Neuronal stem cell (in vitro differentiated cells): ENCODE data around the gene FBXW11.

Experiments used
- DNase-seq: peaks from one replicate; pipeline ENCODE4 v3.0.0-alpha.2; 2013; ENCODE audit warnings: low spot score
- H2AFZ ChIP-seq: one replicate; pipeline ENCODE4 v1.6.1; 2013; ENCODE audit warnings: mild to moderate bottlenecking, low read length, inconsistent platforms
- H2AK5ac ChIP-seq: 2 replicates; pipeline ENCODE4 v1.6.1; 2013; ENCODE audit warnings: low read depth, mild to moderate bottlenecking, inconsistent platforms, low read length, moderate library complexity, mixed read lengths
- H2BK120ac ChIP-seq: 2 replicates; pipeline ENCODE4 v1.6.1; 2013; ENCODE audit warnings: low read depth, mild to moderate bottlenecking, inconsistent platforms, low read length, moderate library complexity, mixed read lengths
- H2BK12ac ChIP-seq: one replicate; pipeline ENCODE4 v1.6.1; 2013; ENCODE audit warnings: low read length, inconsistent platforms
- H2BK15ac ChIP-seq: 2 replicates; pipeline ENCODE4 v1.6.1; 2013; ENCODE audit warnings: mild to moderate bottlenecking, low read length, inconsistent platforms, mixed read lengths
- H2BK5ac ChIP-seq: one replicate; pipeline ENCODE4 v1.6.1; 2013; ENCODE audit warnings: inconsistent platforms, mild to moderate bottlenecking, low read length, moderate library complexity
- H3K14ac ChIP-seq: one replicate; pipeline ENCODE4 v1.6.1; 2013; ENCODE audit warnings: low read length, inconsistent platforms
- H3K18ac ChIP-seq: 2 replicates; pipeline ENCODE4 v1.6.1; 2013; ENCODE audit warnings: low read length, inconsistent platforms
- H3K23ac ChIP-seq: 2 replicates; pipeline ENCODE4 v1.6.1; 2013; ENCODE audit warnings: low read depth, mild to moderate bottlenecking, mixed read lengths, low read length, inconsistent platforms; ENCODE audit not compliant: poor library complexity
- H3K27ac ChIP-seq: replicated peaks from 3 replicates; pipeline ENCODE4 v1.5.1; 2013; ENCODE audit warnings: low read length, inconsistent platforms
- H3K27me3 ChIP-seq, 3 experiments: 2 replicates each; pipeline ENCODE4 v1.6.1; 2013; ENCODE audit warnings: low read length in 3 of 3, mild to moderate bottlenecking in 2 of 3, inconsistent platforms in 1 of 3, low read depth in 1 of 3, mixed read lengths in 1 of 3, moderate library complexity in 1 of 3; ENCODE audit not compliant: control insufficient read depth in 3 of 3, insufficient read depth in 3 of 3
- H3K36me3 ChIP-seq, 2 donors: replicated peaks in 1 of 2; 2 replicates each; pipeline ENCODE4 v1.6.1; 2013; ENCODE audit warnings: low read length in 2 of 2; ENCODE audit not compliant: control insufficient read depth in 2 of 2, insufficient read depth in 2 of 2
- H3K4ac ChIP-seq: 2 replicates; pipeline ENCODE4 v1.6.1; 2013; ENCODE audit warnings: inconsistent platforms, mild to moderate bottlenecking, low read length, moderate library complexity
- H3K4me1 ChIP-seq, 2 donors: 1 replicate in 1 of 2; 2 replicates in 1 of 2; pipeline ENCODE4 v1.6.1; 2013; ENCODE audit warnings: low read length in 2 of 2, low read depth in 1 of 2; ENCODE audit not compliant: control insufficient read depth in 2 of 2, insufficient read depth in 1 of 2
- H3K4me2 ChIP-seq: one replicate; pipeline ENCODE4 v1.6.1; 2013; ENCODE audit warnings: mild to moderate bottlenecking, low read length, inconsistent platforms; ENCODE audit not compliant: insufficient read depth, poor library complexity, severe bottlenecking
- H3K4me3 ChIP-seq, 2 donors: 2 replicates each; pipeline ENCODE4 v1.5.1; 2013; ENCODE audit warnings: low read length in 2 of 2, mild to moderate bottlenecking in 2 of 2, inconsistent platforms in 1 of 2, moderate library complexity in 1 of 2
- H3K79me1 ChIP-seq: one replicate; pipeline ENCODE4 v1.6.1; 2013; ENCODE audit warnings: low read depth, mild to moderate bottlenecking, inconsistent platforms, low read length, moderate library complexity
- H3K9ac ChIP-seq: one replicate; pipeline ENCODE4 v1.6.1; 2013; ENCODE audit warnings: mild to moderate bottlenecking, low read depth, low read length, inconsistent platforms; ENCODE audit not compliant: poor library complexity
- H3K9me3 ChIP-seq, 2 donors: replicated peaks in 1 of 2; 2 replicates each; pipeline versions ENCODE3 to v1.6.1; 2013; ENCODE audit warnings: low read length in 2 of 2, mild to moderate bottlenecking in 2 of 2, inconsistent platforms in 1 of 2, low read depth in 1 of 2, mixed read lengths in 1 of 2, moderate library complexity in 1 of 2; ENCODE audit not compliant: control insufficient read depth in 2 of 2, insufficient read depth in 1 of 2
- H4K8ac ChIP-seq: one replicate; pipeline ENCODE4 v1.6.1; 2013; ENCODE audit warnings: low read depth, mild to moderate bottlenecking, inconsistent platforms, low read length, moderate library complexity
- H4K91ac ChIP-seq: one replicate; pipeline ENCODE4 v1.6.1; 2013; ENCODE audit warnings: low read length, low read depth, mild to moderate bottlenecking, inconsistent platforms; ENCODE audit not compliant: poor library complexity
- WGBS, 2 donors: extraction: QIAGEN DNeasy Blood & Tissue Kit; methylation state at CpG; one replicate each; pipeline ENCODE4 v1.1.7; 2013; ENCODE audit warnings: missing lambda C conversion rate in 2 of 2, mixed read lengths in 1 of 2; ENCODE audit not compliant: insufficient read length in 2 of 2, insufficient replicate concordance in 1 of 2; ENCODE audit errors: extremely low coverage in 2 of 2; 5-methylcytosine and 5-hydroxymethylcytosine counted together

Gene FBXW11

DNA sequence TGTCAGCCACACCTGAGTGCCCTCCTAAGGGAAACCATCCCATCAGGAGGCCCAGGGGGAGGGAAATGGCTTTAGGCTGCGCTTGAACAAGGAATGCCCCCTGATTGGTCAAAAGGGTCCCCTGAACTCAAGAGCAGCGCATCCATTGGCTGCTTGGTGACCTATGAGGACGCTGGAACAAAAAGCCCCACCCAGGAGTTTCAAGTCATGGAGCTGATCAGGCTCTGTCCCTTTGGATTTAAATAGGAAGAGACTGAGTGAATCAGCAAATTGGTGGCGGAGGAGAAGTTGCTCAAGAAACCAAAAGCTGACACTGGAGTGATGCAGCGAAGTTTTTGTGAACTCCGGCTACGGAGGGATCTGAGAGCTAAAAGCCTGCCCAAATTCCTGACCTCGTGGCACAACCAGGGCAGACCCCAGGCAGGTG lies 154.2 kb downstream of the FBXW11 start:
- no peak overlapping the region for H2AK5ac ChIP-seq
- H2AFZ ChIP-seq: no peak overlapping the region

DNA sequence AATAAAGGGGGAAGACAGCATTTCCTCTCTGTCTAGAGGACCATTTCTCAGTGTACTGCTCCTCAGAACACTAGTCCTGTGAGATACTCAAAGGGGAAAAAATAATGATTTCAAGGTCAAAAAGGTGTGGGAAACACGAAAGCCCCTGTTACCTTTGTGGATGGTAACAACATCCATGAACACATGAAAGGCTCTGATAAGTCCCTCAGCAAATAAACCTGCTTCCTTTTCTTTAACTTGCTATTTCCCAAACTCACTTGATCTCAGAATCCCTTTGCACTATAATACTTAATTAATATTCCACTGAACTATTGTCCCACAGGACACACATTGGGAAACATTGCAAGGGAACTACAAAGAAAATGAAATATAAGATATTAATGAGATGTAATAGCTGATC lies 155.2 kb downstream of the FBXW11 start:
- no CpG with 5 or more reads among the region's 1 CpG for WGBS, 2 donors
- Histone ChIP-seq H3K36me3 (no peaks in the 10 kb centered on the region), H4K8ac (no peak overlapping the region), H3K9me3 (no peaks in the 10 kb centered on the region), H3K4me2 (no peak overlapping the region), H3K18ac (no peak overlapping the region), H2BK5ac (no peak overlapping the region), H4K91ac (no peak overlapping the region), H3K23ac (no peak overlapping the region), H3K79me1 (no peaks in the 10 kb centered on the region), H3K27ac (no peak overlapping the region), H2AK5ac (no peak overlapping the region), H3K4me3 (no peak overlapping the region), H2AFZ (no peak overlapping the region), H3K4ac (no peak overlapping the region), H3K27me3 (no peaks in the 10 kb centered on the region), H2BK15ac (no peak overlapping the region), H3K9ac (no peak overlapping the region), H2BK12ac (no peak overlapping the region), H3K4me1 (peaks cover 0 to 2% of the 10 kb centered on the region in 2 donors), H2BK120ac (no peak overlapping the region), H3K14ac (no peak overlapping the region)
- DNase-seq: no peak

More for the DNA sequence above, 154.2 kb downstream of the FBXW11 start:
- peaks cover 0 to 9% of the 10 kb centered on the region in 2 donors for H3K4me1 ChIP-seq
- H3K18ac ChIP-seq: no peak overlapping the region
- H3K4me2 ChIP-seq: no peak overlapping the region
- H3K23ac ChIP-seq: no peak overlapping the region
- H4K8ac ChIP-seq: no peak overlapping the region
- H2BK12ac ChIP-seq: no peak overlapping the region
- H3K4ac ChIP-seq: no peak overlapping the region
- H2BK5ac ChIP-seq: no peak overlapping the region
- no peak overlapping the region for H3K9ac ChIP-seq
- H3K36me3 ChIP-seq: peaks cover 0 to 3% of the 10 kb centered on the region in 2 donors
- no peak overlapping the region for H4K91ac ChIP-seq
- H2BK15ac ChIP-seq: no peak overlapping the region
- H3K79me1 ChIP-seq: no peaks in the 10 kb centered on the region
- no peak overlapping the region for H3K4me3 ChIP-seq
- H2BK120ac ChIP-seq: no peak overlapping the region
- no peak overlapping the region for H3K27ac ChIP-seq
- H3K14ac ChIP-seq: no peak overlapping the region
- DNase-seq: no peak
- WGBS, 2 donors: no CpG with 5 or more reads among the region's 8 CpGs
- H3K9me3 ChIP-seq: no peaks in the 10 kb centered on the region
- H3K27me3 ChIP-seq: peaks cover 0 to 3% (median 0%) of the 10 kb centered on the region in 3 experiments

DNA sequence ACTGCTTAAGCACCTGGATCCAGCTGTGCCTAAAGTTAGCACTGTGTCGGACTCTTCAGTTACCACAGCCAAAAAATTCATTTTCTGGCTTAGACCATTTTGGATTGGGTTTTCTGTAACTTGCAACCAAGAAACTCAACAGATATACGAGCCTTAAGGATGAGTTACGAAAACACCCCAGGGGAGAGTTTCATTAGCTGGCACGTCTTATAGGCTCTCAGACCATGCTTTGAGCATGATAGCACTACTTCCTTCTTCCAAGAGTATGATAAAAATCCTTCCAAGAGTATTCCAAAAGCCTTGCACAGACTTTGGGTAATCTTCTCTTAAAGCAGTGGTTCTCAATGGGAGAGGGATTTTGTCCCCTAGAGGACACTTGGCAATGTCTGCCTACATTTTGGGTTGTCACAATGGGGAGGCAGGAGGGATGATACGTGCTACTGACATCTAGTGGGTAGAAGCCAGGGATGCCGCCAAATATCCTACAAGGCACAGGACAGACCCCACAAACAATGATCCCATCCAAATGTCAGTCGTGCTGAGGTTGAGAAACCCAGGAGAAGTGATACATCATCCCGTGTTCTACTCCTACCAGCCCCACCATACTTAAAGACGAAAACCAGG lies 156.0 kb downstream of the FBXW11 start:
- no peak overlapping the region for H2BK5ac ChIP-seq
- H3K79me1 ChIP-seq: no peaks in the 10 kb centered on the region
- H4K91ac ChIP-seq: no peak overlapping the region
- H3K36me3 ChIP-seq: no peaks in the 10 kb centered on the region
- H3K9ac ChIP-seq: no peak overlapping the region
- no peak overlapping the region for H2AFZ ChIP-seq
- no peak overlapping the region for H3K18ac ChIP-seq
- no peak overlapping the region for H3K23ac ChIP-seq
- DNase-seq: peak; percentile 48
- no peak overlapping the region for H3K27ac ChIP-seq
- no peak overlapping the region for H2BK12ac ChIP-seq
- H2BK15ac ChIP-seq: no peak overlapping the region
- H2BK120ac ChIP-seq: no peak overlapping the region
- H3K4ac ChIP-seq: no peak overlapping the region
- H4K8ac ChIP-seq: no peak overlapping the region
- H3K14ac ChIP-seq: no peak overlapping the region
- no peaks in the 10 kb centered on the region for H3K27me3 ChIP-seq
- H3K4me2 ChIP-seq: no peak overlapping the region
- H2AK5ac ChIP-seq: no peak overlapping the region
- WGBS, 2 donors: no CpG with 5 or more reads among the region's 9 CpGs
- no peaks in the 10 kb centered on the region for H3K9me3 ChIP-seq
- no peak overlapping the region for H3K4me3 ChIP-seq
- H3K4me1 ChIP-seq: peaks cover 0 to 2% of the 10 kb centered on the region in 2 donors

DNA sequence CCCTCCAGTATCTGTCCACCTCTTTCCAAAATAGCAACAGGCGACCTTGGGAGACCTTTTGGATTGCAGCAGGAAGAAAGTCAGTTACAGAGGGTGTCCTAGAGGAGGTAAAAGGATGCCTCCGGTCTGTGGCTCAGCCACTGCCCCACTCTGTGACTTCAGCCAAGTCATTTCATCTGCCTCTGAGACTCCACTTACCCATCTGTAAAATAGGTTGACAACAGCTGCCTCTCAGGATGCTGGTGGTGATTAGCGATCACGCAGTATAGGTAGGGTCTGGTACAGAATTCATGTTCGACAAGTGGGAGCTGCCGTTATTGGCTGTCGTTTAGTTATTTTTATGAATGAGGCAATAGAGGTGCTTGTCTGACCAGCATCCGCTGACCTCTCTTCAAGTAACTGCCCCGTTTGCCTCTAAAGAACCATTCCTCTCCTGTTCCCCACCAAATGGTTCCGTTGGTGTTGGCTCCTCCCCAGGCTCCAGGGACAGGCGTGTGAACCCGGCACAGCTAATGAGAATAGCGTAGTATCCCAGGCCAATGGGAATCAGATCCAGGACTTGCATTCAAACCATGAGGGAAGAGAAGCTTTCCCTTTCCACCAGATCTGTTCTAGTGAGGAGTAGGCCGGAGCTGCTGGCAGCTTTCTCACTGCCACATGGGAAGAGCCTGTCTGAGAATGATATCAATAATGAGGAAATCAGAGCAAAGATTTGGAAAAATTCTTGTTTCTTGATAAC lies 156.7 kb downstream of the FBXW11 start:
- no peak overlapping the region for H3K4me2 ChIP-seq
- no peak overlapping the region for H2AK5ac ChIP-seq
- H3K9me3 ChIP-seq: no peaks in the 10 kb centered on the region
- H2BK15ac ChIP-seq: no peak overlapping the region
- no peak overlapping the region for H4K8ac ChIP-seq
- no peaks in the 10 kb centered on the region for H3K36me3 ChIP-seq
- H3K79me1 ChIP-seq: no peaks in the 10 kb centered on the region
- no peak overlapping the region for H3K9ac ChIP-seq
- no peak overlapping the region for H3K27ac ChIP-seq
- H3K14ac ChIP-seq: no peak overlapping the region
- no CpG with 5 or more reads among the region's 14 CpGs for WGBS, 2 donors
- H3K4ac ChIP-seq: no peak overlapping the region
- DNase-seq: no peak
- peak overlapping the region; percentile 39 for H4K91ac ChIP-seq
- no peak overlapping the region for H3K18ac ChIP-seq
- H3K4me1 ChIP-seq: peaks cover 0 to 4% of the 10 kb centered on the region in 2 donors
- no peak overlapping the region for H2BK12ac ChIP-seq
- H2BK5ac ChIP-seq: no peak overlapping the region
- H3K27me3 ChIP-seq: no peaks in the 10 kb centered on the region
- H2AFZ ChIP-seq: no peak overlapping the region
- no peak overlapping the region for H2BK120ac ChIP-seq
- H3K23ac ChIP-seq: no peak overlapping the region
- no peak overlapping the region for H3K4me3 ChIP-seq
